HG02981 (cell line): Measurements from ENCODE around the gene MYL12A.
"Not testable (repeated sequence)": the region's sequence is repeated elsewhere in the genome, so short reads cannot be mapped to it uniquely, and the experiment has no call there.

Experiments used
- ATAC-seq: cut with Tn5 transposase; IDR thresholded peaks from one replicate; pipeline ENCODE4 v1.9.1; 2021; ENCODE audit warnings: mild to moderate bottlenecking, moderate library complexity; ENCODE audit not compliant: unreplicated experiment

Gene MYL12A

GRCh38 chr18:3252843-3253242 is 5.2 kb downstream of the MYL12A start:
- no peak for ATAC-seq

- no peak for ATAC-seq
These were observed 7.1 kb downstream of the MYL12A start for GRCh38 chr18:3254725-3255124.

GRCh38 chr18:3255611-3256165 is 8.1 kb downstream of the MYL12A start:
- ATAC-seq = no peak

- ATAC-seq = no peak
These were observed 9.4 kb downstream of the MYL12A start for GRCh38 chr18:3256693-3257626.

GRCh38 chr18:3257627-3258120 is 10.1 kb downstream of the MYL12A start:
- ATAC-seq = no peak

- ATAC-seq = no peak
These were observed 13.4 kb downstream of the MYL12A start for GRCh38 chr18:3260995-3261372.

- ATAC-seq = peak; percentile 81
These were observed 14.0 kb downstream of the MYL12A start, which contains the start of gene MYL12B for GRCh38 chr18:3261373-3262233. Gene MYL12B, plus strand, starts transcription at chr18:3262133. Its CDS starts 10,766 bp downstream, at chr18:3272899.

GRCh38 chr18:3262234-3263131 is 14.9 kb downstream of the MYL12A start:
- ATAC-seq = peak; percentile 39

GRCh38 chr18:3263132-3263700 is 15.6 kb downstream of the MYL12A start:
- no peak for ATAC-seq

GRCh38 chr18:3264362-3264761 is 16.8 kb downstream of the MYL12A start:
- ATAC-seq = no peak

- ATAC-seq = no peak
These were observed 18.0 kb downstream of the MYL12A start for GRCh38 chr18:3265564-3266033.

- ATAC-seq = no peak
These were observed 18.5 kb downstream of the MYL12A start for GRCh38 chr18:3266062-3266608.

- ATAC-seq = no peak
These were observed 20.7 kb downstream of the MYL12A start for GRCh38 chr18:3268306-3268705.

GRCh38 chr18:3269241-3269913 is 21.8 kb downstream of the MYL12A start:
- no peak for ATAC-seq

- no peak for ATAC-seq
These were observed 22.3 kb downstream of the MYL12A start for GRCh38 chr18:3269914-3270299.

- no peak for ATAC-seq
These were observed 25.4 kb downstream of the MYL12A start for GRCh38 chr18:3273042-3273441.

- ATAC-seq = not testable (repeated sequence)
These were observed 30.1 kb downstream of the MYL12A start for GRCh38 chr18:3277643-3278213.
